HG03196 (cell line): ENCODE measurements around the gene MND1.

ENCODE experiments used
- ATAC-seq: cut with Tn5 transposase; IDR thresholded peaks from one replicate; pipeline ENCODE4 v1.9.1; 2021; ENCODE audit not compliant: unreplicated experiment

MND1 gene

DNA sequence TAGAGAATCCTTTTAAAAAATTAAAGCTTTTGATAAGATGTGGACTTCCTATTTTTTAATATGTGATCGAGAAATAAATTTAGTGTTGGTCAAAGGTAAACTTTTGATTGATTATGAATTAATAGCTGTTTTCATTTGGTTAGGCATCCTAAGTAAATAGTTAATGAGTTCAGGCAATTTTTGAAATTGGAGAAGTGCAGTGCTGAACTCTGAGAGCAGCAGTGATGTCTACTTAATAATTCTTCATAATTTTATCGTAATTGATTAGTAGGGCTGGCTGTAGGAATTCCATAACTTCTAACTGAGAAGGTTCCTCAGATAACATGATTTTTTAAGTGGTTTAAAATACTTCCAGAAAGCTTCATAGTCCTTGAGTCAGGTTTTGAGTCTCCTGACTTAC is 1.5 kb downstream of the MND1 start:
- ATAC-seq = no peak

DNA sequence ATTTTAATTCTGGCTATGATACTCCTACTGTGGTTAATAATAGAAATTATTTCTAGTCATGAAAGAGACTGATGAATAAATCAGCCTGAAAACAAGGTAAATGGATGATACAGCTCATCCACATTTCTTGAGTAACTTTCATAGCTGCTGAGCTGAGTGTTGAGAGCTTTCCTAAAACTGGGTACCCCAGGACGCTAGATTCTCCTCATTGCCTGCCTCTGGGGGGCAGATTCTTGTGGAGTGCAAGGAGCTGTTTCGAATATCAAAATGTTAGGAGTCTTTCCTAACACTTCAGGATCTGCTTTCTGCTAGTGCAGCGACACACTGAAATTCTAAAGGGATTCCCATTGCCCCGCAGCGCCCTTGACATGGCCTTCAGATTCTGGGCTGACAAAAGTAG is 2.1 kb downstream of the MND1 start:
- no peak for ATAC-seq

DNA sequence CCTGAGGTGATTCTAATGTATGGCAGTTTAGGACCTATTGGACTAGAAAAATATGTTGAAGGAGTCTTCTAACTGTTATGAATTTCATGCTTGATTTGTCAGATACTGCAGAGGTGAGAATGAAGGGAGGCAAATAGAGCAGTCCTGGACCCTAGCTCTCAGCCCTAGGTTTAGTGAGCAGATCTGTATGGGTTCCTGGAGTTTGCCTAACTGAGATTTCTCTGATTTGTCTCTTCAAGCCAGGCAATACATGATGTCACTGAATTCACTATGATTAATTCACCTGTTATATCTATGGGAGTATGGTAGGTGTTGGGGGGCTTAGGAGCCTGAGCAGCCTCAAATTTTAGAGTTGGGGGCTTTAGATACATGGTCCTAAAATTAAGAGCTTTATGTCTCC is 2.6 kb downstream of the MND1 start:
- no peak for ATAC-seq

DNA sequence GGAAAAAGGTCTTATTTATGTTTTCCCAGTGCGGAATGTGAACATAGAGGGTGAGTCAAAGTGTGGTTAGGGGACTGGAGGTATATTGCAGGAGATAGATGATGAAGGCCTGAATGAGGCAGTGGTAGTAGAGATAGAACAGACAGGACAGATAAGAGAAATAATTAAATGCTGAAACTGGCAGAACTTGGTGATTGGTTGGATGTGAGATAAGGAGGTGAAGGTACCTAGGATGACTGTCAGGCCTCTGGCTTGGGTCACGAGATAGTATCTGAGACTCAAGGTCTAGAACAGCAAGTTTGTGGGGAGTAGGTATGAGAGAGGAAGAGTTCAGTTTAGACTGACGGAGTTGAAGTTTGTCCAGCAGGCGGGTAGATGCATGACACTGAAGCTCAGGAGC is 3.5 kb downstream of the MND1 start:
- ATAC-seq = no peak

DNA sequence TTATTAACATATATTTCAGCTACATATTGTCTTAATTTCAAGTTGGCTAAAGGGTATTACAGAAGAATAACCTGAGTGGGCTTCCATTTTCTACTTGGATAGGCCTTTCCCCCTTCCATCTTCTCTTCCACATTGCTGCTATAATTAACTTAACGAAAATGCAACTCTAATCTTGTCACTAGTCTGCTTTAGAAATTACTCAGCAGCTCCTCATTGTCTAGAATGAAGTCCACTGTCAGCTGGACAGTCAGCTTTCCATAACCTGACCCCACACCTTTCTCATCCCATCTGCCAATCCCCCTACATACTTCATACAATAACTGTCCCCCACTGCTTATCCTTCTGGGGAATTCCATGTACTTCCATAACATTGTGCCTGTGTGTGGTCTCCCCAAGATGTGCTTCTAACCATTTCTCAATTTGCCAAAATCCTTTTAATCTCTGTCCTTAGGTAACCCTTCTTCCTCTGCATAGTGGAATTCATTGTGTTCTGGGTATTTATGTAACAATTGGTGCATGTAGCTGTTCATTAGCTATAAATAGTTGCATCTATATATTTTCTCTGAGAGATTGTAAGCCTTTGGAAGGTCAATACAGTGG is 4.8 kb downstream of the MND1 start:
- no peak for ATAC-seq

DNA sequence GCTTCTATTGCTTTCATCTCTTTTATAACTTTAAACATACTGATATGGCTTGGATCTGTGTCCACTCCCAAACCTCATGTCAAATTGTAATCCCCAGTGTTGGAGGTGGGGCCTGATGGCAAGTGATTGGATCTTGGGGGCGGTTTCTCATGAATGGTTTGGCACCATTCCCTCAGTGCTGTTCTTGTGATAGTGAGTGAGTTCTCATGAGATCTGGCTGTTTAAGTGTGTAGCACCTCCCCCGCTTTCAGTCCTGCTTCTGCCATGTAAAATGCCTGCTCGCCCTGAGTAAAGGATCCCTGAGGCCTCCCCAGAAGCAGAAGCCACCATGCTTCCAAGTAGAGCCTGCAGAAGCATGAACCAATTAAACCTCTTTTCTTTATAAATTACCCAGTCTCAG is 17.7 kb downstream of the MND1 start:
- ATAC-seq = no peak

DNA sequence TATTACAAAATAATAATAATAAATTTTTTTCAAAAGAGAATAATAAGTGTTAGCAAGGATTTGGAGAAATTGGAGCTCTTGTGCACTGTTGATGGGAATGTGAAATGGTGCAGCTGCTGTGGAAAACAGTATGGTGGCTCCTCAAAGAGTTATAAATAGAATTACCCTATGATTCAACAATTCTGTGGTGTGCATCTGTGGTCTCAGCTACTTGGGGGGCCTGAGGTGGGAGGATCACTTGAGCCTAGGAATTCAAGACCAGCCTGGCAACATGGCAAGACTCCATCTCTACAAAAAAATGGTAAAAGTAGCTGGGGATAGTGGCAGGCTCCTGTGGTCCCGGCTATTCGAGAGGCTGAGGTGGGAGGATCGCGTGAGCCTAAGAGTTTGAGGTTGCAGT is 19.6 kb downstream of the MND1 start:
- no peak for ATAC-seq

DNA sequence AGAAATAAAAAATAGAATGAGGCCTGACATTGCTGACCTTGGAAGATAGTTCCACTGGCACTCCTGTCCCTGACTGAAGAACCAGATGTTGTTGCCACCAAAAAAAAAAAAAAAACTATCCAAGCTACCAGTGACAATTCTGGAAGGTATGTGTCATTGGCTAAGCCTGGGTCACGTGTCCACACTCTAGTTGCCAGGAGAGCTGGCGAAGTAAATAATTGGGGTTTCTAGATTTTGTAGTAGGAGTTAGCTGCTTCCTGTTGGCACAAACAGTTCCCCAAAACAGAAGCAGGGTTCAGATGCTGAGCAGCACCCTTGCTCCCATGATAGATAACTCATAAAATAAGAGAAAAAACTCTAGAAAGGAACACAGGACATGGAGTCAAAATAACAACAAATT is 20.5 kb downstream of the MND1 start:
- ATAC-seq = no peak

DNA sequence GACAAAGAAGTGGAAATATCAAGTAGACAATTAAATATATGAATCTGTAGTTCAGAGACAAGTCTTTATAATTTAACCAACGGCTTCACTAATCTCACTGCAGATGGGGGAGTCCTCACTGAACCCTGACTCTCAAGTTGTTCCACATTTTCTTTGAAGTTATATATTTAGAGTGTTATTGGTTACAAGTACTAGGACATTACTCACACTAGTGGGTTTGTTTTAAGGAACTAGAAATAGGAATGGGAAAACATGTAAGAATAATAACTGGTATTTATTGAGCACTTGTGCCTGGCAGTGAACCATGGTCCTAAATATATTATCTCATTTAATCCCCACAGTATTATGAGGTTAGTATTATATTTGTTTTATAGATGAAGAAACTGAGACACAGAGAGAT is 22.0 kb downstream of the MND1 start:
- no peak for ATAC-seq

DNA sequence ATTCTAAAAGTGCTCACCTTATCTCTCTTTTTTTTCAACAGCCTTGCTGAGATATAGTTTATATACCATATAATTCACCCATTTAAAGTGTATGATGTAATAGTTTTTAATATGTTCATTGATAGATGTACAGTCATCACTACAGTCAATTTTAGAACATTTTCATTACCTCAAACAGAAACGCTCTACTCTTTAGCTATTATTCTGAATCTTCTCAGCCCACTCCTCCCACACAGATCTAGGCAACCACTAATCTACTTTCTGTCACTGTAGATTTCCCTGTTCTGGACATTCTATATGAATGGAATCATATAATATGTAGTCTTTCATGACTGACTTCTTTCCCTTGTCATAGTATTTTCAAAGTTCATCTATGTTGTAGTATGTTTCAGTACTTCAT is 22.6 kb downstream of the MND1 start:
- no peak for ATAC-seq

DNA sequence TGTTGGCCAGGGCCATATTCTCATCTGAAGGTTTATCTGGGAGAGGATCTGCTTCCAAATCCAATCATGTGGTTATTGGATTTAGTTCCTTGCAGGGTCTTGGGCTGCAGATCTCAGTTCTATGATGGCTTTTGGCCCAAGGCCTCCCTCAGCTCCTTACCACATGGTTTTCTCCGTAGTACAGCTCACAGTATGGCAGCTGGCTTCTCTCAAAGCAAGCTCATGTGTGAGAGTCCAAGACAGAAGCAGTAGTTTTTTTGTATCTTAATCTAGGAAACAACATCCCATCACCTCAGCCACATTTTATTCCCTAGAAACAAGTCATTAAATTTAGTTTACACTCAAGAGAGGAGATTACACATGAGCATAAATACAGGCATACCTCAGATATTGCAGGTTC is 24.5 kb downstream of the MND1 start:
- no peak for ATAC-seq

DNA sequence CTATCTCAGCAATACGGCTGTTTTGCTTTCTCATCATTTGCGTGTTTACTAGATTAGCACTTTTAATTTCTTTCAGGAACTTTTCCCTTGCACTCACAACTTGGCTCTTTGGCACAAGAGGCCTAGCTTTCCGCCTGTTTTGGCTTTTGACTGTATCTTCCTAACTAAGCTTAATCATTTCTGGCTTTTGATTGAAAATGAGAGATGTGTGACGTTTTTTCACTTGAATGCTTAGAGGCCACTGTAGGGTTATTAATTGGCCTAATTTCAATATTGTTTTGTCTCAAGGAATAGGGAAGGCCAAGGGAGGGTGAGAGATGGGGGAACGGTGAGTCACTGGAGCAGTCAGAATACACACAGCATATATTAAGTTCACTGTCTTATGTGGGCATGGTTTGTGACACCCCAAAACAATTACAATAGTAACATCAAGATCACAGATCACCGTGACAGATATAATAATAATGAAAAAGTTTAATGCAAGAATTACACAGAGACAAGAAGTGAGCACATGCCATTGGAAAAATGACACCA is 27.3 kb downstream of the MND1 start:
- ATAC-seq = no peak

DNA sequence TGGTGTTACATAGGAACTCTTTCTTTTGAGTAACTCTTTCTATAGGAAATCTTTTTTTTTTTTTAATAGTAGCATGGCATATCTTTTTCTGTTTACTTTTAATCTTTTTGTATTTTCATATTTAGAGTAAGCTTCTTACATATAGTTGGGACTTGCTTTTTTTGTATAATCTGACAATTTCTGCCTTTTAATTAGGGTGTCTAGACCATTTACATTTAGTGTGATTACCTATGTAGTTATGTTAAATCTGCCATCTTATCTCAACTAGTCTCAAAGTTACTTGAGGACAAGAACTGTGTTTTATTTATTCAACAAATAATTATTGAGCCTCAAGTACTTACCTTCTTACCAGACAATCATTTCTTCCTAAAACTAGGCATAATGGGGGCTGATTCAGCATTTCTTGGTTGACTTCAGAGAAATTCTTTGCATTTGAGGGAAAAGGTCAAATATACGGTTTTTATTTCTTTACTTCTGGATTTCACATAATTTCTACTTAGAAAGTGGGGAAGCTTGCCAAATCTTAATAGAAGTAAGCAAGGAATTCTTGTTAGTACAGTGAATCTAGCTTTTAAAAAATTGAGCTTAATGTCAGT is 28.6 kb downstream of the MND1 start:
- ATAC-seq = no peak

DNA sequence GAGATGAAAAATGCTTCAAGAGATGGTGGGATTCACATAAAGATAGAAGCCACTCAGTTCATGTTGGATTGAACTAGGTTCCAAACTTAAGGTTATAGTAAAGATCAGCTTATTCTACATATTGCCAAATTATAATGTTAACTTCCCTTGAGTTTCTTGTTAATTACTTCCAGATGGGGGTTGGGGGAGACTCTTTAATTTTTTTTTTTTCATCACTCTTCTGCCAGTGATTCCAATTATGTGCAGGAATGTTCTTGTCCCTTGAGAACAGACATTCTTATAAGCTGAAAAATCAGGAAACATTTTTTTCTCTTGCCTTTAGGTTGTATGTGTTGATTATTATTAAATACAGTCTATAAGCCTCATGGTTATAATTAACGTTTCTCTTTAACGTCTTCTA is 30.0 kb downstream of the MND1 start:
- ATAC-seq = no peak

DNA sequence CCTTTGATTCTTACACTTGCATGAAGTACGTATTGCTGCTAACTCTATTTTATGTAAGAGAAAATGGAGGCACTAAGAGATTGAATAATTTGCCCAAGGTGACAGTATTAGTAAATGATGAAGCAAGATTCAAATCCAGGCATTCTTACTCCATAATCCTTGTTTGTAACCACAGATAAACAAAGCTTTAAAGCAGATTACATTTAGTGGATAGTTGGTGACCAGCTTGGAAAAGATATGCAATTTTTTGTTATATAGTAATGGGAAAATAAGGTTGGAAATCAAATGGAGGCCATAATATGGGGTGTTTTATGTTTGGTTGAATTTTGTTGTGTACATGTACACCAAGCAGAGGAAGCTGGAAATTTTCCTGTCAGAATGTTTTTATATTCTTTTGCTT is 30.8 kb downstream of the MND1 start:
- ATAC-seq = no peak

DNA sequence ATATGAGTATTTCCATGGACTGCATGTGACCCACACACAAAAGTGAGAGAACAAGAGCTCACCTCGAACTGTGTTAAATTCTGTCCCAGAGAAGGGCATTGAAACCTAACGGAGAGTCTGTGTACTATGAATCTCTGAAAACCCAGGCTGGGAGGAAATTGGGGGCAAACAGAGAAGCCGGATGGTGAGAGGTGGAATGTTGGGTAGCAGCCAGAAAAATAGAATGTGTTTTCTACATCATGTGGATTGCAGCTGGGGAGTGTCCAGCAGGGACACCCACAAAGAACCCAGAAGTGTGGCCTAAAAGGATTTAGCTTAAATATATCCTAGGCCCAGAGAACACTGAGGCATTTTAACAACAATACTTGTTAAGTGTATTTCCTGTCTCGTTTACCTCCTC is 38.6 kb downstream of the MND1 start:
- ATAC-seq = no peak

DNA sequence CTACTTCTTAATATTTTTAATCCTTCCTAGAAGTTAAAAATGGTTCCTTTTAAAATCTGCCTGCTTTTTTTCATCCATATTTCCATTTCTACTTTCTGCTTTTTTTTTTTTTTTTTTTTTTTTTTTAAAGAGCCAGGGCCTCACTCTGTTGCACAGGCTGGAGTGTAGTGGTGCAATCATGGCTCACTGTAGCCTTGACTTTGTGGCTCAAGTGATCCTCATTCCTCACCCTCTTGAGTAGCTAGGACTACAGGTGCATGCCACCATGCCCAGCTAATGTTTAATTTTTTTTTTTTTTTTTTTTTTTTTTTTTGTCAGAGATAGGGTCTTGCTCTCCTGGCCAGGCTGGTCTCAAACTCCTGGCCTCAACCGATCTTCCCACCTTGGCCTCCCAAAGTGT is 39.7 kb downstream of the MND1 start:
- no peak for ATAC-seq

DNA sequence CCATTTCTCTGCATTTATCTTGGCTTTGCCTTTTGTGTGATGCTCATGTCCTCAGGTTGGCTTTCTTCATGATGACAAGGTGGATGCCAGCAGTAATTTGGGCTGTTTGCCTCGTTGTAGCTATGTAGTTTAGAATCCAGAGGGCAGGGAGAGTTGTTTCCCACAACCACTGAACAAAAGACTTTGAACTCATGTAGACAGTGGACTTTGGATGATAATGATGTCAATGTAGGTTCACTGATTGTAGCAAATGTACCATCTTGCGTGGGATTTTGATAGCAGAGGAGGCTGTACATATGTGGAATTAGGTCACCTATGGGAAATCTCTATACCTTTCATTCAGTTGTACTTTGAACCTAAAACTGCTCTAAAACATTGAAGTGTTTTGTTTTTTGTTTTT is 41.3 kb downstream of the MND1 start:
- no peak for ATAC-seq

DNA sequence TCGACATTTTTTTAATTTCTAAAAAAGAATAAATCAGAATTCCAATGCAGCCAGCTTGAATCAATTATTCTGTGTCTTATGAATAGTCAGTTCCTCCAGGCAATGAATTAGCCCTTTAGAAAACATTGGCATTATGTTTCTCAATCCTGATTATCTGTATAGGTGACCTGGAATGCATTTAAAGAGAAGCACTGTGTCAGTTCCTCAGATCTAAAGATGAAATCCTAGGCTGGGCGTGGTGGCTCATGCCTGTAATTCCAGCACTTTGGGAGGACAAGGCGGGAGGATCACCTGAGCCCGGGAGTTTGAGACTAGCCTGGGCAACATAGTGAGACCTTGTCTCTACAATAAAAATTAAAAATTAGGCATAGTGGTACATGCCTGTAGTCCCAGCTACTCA is 43.5 kb downstream of the MND1 start:
- ATAC-seq = no peak

DNA sequence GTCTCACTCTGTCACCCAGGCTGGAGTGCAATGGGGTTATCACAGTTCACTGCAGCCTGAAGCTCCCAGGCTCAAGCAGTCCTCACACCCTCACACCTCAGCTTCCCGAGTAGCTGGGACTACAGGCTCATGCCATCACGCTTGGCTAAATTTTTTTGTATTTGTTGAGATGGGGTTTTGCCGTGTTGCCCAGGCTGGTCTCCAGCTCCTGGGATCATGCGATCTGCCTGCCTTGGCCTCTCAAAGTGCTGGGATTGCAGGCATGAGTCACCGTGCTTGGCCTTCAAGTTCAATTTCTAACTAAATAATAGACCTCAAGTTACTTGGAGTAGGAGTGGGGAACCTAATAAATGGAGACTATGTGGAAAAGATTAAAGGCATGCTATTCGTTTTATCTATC is 48.9 kb downstream of the MND1 start:
- no peak for ATAC-seq

DNA sequence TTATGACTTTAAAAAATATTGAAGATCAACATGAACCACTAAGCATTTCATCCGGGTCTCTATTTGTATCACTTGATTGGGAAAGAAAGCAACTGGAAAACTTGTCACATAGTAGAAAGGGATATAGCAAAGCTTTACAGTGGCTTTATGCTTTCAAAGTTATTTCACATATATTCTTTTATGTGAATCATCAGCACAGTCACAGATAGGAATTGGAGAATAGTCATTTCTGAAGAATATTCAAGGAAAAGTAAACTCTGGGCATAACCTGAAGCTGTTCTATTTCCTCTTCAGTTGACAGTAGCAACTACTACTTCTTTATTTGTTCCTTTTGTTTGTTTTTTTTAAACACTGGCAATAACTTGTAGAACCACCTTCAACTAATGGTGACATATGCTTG is 50.5 kb downstream of the MND1 start:
- no peak for ATAC-seq

DNA sequence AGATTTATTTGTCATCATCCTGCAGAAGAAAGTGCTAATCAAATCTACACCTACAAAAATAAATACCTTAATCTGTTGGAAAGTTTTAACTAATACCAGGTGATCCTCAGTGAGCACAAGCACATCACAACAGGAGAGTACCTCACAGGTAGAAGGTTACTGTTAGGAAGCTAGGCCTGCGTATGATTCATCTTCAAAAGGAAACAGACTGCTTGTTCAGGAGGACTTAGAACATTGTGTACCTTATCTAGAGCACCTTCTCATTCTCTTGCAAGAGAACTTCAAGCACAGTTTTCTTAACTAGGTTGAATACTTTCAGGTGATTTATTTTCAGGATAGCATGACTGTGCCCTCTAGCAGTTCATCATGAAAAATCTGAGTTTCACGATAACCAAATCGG is 54.2 kb downstream of the MND1 start:
- ATAC-seq = no peak

DNA sequence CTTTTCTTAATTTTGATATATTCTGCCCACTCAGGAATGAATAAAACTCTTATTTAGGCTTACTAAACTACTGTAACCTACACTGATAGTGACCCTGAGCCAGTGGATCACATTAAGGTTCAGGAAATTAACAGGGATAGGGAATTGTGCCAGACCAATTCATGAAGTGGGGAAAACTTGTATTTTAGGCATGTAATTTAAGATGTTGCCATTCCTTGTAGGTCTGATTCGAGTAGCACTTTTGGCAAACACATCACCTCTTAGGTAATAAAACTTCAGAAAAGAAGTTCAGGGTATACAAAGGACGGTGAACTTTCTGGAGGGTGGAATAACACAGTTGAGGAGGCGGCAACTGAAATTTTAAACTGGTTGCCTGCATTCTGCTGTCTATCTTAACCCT is 54.9 kb downstream of the MND1 start:
- no peak for ATAC-seq
